Skin of body (tissue), 2 donors: ENCODE data around the gene CLIC5. TPM values are rescaled to one million over a fixed set of nuclear protein-coding genes. Genes with fewer than 3 reads are reported as not detected.

Experiments
- DNase-seq: peaks from one replicate; lab custom pipeline; 2025; lab: John Stamatoyannopoulos, UW
- total RNA-seq: library from RNA; depleted of rRNA; stranded (reverse); fragments of >200 nt; gene quantifications from one replicate; pipeline ENCODE4 v1.2.3, GENCODE V29; 2014

CLIC5 gene
- total RNA-seq, 1 donor from 2014 or later: 4.0 TPM

- no peak for DNase-seq
Observed at GRCh38 chr6:45998524-45998923, 17.1 kb downstream of the CLIC5 start.

GRCh38 chr6:45997875-45998506, 17.7 kb downstream of the CLIC5 start:
- no peak for DNase-seq

- DNase-seq: no peak
Observed at GRCh38 chr6:45991189-45991588, 24.5 kb downstream of the CLIC5 start.

- no peak for DNase-seq
Observed at GRCh38 chr6:45990162-45990561, 25.5 kb downstream of the CLIC5 start.

- no peak for DNase-seq
Observed at GRCh38 chr6:45988635-45989034, 27.0 kb downstream of the CLIC5 start.

GRCh38 chr6:45987856-45988255, 27.8 kb downstream of the CLIC5 start:
- no peak for DNase-seq

GRCh38 chr6:45986746-45987274, 28.9 kb downstream of the CLIC5 start:
- DNase-seq: no peak

GRCh38 chr6:45984788-45985425, 30.8 kb downstream of the CLIC5 start:
- DNase-seq: no peak

GRCh38 chr6:45984347-45984746, 31.3 kb downstream of the CLIC5 start:
- no peak for DNase-seq

- DNase-seq: no peak
Observed at GRCh38 chr6:45983062-45983461, 32.6 kb downstream of the CLIC5 start.

- no peak for DNase-seq
Observed at GRCh38 chr6:45982280-45983036, 33.2 kb downstream of the CLIC5 start.

GRCh38 chr6:45981046-45981445, 34.6 kb downstream of the CLIC5 start:
- DNase-seq: no peak

GRCh38 chr6:45979311-45979710, 36.3 kb downstream of the CLIC5 start:
- no peak for DNase-seq

- DNase-seq: no peak
Observed at GRCh38 chr6:45974596-45974995, 41.1 kb downstream of the CLIC5 start.

GRCh38 chr6:45972795-45973503, 42.7 kb downstream of the CLIC5 start:
- no peak for DNase-seq

- DNase-seq: no peak
Observed at GRCh38 chr6:45971287-45971686, 44.4 kb downstream of the CLIC5 start.

- no peak for DNase-seq
Observed at GRCh38 chr6:45970326-45970725, 45.3 kb downstream of the CLIC5 start.

- DNase-seq: no peak
Observed at GRCh38 chr6:45969883-45970282, 45.8 kb downstream of the CLIC5 start.

- no peak for DNase-seq
Observed at GRCh38 chr6:45969026-45969425, 46.6 kb downstream of the CLIC5 start.

GRCh38 chr6:45967363-45967762, 48.3 kb downstream of the CLIC5 start:
- no peak for DNase-seq

- no peak for DNase-seq
Observed at GRCh38 chr6:45966797-45967196, 48.9 kb downstream of the CLIC5 start.

GRCh38 chr6:45966340-45966739, 49.3 kb downstream of the CLIC5 start:
- no peak for DNase-seq
